HK-2 (cell line): ENCODE data around the gene DGAT2L6.
"Not testable (repeated sequence)": the region's sequence is repeated elsewhere in the genome, so short reads cannot be mapped to it uniquely, and the experiment has no call there.

Experiments used
- DNase-seq: peaks from one replicate; pipeline ENCODE4 v3.0.0-alpha.2; 2018; ENCODE audit not compliant: unreplicated experiment

DGAT2L6 gene

DNA sequence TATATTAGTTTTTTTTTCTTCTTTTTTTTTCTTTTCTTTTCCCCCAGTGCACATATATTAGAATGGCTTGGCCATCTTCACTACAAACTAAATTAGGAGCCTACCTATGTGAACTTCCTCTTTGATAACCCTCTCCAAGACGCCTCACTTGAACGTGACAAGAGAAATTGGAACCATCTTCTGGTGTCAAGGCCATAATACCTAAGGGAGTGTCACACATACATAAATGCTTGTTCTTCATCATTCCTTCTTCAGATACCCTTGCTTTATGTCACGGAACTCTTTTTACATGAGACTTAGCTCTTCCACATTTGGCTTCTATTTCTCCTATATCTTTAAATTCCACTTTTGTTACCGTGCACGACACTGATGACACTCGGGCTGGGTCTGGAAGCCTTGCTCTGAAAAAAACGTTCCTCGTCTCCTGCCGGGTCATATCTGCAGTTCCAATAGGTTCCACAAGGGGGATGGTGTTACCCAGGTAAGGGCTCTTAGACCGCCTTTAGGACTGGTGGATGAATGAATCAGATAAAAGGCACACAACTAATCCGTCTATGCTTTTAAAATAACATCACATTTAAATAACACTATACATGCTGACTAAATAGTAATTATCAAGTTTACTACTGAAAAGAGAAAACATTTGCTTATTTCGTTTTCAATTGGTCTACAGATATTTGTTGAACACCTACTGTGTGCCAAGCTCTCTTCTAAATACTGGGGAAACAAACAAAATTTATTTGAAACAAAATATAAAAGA is 19.9 kb downstream of the DGAT2L6 start:
- peak; percentile 60 for DNase-seq

DNA sequence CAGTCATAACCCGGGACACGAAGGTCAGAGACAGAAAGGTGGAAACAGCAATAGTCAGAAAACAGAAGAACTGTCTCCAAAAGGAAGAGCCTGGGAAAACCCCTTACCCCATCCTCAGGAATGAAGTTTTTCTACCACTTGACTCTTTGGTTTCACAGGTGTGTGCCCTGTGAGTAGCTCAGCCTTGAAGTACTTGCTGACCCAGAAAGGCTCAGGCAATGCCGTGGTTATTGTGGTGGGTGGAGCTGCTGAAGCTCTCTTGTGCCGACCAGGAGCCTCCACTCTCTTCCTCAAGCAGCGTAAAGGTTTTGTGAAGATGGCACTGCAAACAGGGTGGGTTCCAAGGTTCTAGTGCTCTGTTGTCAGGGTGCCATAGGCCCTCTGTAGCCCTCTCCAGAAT is 24.4 kb downstream of the DGAT2L6 start:
- DNase-seq, result no peak

GRCh38 chrX:70208479-70208878 is 31.2 kb downstream of the DGAT2L6 start:
- DNase-seq, result no peak

- DNase-seq, result not testable (repeated sequence)
Measured at GRCh38 chrX:70209570-70209969, 32.3 kb downstream of the DGAT2L6 start.

DNA sequence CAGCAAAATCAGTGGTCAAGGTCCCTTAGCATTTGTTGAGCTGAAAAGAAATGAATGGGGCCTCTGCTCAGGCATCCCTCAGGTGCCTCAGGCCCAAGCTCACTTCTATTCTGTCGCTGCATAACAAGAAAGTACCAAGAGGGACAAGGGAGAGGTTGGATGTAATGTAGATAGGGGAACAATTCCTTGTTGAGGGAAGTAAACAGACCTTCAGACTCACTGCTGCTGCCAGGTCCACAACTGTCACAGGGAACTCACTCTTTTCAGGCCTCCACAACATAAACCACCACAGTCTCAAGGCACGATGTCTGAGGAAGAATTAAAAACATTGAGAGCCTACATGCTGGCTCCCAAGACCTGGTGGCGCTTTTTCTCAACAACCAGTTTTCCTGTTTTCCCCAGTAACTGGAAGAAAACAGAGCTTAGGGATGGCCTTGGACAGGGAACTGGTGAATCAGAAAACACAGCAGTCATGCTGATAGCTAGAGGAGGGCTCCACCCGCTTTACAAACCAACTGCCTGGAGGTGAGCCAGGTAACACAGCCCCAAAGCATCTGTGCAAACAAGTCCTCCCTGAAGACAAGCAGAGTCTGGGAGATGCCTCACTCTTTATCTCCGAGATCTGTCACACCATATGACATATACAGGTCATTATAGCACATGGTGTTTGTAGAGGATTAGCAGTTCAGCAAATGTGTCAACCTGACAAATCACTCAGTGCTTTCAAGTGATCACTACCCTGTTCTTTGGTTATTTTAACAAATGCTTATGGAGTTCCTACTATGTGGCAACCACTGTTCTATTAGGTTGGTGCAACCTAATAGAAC is 42.9 kb downstream of the DGAT2L6 start:
- peak; percentile 29 for DNase-seq

- DNase-seq, result no peak
Measured at GRCh38 chrX:70226048-70226447, 48.8 kb downstream of the DGAT2L6 start.

DNA sequence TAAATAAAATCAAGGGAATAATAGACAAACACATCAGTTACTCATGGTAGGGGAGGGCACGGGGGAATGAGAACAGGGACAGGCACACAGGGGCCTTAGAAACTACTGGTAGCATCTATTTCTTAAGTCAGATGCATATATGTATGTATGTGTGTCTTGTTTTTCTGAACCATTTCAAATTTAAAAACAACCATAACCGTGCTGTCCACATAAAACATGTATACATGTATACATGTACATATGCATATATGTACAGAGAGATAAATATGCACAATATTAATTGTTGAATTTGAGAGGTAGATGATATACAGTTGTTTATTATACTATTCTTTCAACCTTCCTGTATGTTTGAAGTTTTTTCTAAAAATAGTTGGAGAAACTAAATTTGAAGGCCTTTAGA is 49.4 kb downstream of the DGAT2L6 start:
- DNase-seq, result no peak

DNA sequence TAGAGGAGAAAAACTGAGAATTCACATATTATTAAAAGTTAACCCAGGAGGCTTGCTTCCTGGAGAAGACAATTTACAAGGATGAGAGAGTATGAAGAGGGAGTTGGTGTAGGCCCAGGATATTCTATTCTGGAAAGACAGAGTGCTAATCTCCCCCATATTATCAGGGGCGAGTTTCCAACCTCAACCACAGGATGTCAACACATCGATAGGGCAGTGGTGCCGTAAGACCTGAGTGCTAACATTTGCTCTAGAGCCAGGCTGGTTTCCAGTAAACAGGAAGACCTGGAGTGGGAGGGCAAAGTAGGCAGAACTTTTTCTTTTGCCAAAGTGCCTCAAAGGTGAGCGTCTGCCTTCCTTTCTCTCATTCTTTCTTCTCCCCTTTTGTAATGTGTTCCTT is 54.4 kb downstream of the DGAT2L6 start:
- DNase-seq, result no peak

DNA sequence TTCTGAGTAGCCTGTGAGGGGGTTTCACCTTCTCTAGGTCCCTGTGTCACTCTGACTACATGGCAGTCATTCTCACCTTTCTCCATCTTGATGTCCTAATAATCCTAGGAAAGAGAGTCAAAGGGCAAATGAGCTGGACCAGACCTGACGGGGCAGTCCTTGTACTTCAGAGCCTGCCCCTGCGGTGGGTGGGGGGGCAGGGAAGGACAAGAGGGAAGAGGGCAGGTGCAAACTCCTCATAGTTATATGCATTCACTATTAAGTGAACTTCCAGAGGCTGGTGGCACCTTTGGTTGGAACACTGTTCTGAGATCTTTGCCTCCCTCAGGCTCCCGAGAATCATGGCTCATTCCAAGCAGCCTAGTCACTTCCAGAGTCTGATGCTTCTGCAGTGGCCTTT is 57.1 kb downstream of the DGAT2L6 start, which contains the start of gene AWAT1:
Gene AWAT1 (plus strand): TSS at position 301 of the 400 bp plus-strand sequence. CDS start 41 bp downstream, at position 342.
- no peak for DNase-seq

- DNase-seq, result no peak
Measured at GRCh38 chrX:70240751-70241150, 63.5 kb downstream of the DGAT2L6 start.

- DNase-seq, result no peak
Measured at GRCh38 chrX:70241501-70241900, 64.2 kb downstream of the DGAT2L6 start.

DNA sequence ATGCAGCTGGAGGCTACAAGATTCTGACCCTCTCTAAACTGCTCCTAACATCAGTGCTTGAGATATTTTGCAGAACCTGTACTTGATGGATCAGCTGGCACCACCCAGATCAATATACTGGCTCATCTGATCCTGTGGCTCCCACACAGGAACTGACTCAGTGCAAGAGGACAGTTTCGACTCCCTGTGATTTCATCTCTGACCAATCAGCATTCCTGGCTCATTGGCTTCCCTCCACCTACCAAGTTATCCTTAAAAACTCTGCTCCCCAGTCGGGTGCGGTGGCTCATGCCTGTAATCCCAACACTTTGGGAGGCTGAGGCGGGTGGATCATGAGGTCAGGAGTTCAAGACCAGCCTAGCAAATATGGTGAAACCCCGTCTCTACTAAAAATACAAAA is 66.3 kb downstream of the DGAT2L6 start:
- DNase-seq, result not testable (repeated sequence)

DNA sequence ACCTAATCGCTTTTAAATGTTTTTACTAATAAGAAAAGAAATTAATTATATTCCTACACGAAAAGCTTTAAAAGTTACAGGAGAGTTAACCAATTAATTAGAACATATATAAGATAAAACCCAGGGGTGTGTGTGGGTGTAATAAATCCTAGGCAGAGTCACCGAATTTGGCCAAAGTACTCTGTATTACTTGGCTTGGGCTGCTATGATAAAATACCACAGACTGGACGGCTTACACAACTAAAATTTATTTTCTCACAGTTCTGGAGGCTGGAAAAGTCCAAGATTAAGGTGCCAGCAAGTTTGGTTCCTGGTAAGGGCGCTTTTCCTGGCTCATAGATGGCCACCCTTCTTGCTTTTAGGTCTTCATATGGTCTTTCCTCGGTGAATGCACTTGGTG is 67.6 kb downstream of the DGAT2L6 start:
- no peak for DNase-seq

DNA sequence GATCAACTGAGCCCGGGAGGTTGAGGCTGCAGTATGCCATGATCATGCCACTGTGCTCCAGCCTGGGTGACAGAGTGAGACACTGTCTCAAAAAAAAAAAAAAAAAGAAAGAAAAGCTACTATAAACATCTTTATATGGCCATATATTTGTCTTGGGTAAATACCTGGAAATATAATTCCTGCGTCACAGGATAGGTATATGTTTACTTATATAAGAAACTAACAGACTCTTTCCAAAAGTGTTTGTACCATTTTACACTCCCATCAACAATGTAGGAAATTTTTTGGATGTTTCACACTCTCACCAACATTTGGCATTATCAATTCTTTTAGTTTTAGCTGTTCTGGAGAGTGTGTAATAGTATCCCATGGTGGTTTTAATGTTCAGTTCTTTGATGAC is 70.0 kb downstream of the DGAT2L6 start:
- no peak for DNase-seq

- no peak for DNase-seq
Measured at GRCh38 chrX:70252491-70252890, 75.2 kb downstream of the DGAT2L6 start.

DNA sequence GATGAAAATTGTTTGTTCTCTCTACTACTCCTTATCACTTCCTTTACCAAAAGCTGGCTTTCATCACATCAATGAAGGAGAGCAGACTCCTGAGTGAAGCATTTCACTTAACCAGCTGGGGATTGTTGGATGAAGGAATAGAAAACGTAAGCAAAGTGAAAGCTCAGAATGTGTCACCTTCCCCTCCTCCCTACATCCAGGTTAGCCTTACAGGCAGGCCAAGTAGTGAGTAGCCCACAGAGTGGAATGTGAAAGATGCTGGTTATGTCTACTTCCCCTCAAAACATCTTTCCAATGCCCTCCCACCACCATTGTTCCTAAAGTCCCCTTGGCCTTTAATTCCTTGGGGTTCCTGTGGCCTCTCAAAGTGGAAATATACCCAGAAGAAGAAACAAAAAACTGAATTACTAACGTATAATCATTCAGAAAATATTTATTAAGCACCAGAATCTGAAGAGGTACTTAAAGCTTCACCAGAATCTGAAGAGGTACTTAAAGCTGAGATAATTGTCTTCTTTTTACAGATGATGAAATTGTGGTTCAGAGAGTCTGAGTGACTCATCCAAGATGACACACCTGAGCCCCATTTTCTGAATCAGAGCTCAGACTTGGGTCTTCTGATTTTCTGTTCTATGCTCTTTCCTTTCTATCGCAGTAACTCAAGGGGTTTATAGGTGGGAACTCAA is 76.2 kb downstream of the DGAT2L6 start:
- DNase-seq, result peak; percentile 33

- DNase-seq, result no peak
Measured at GRCh38 chrX:70254063-70254400, 76.7 kb downstream of the DGAT2L6 start.

DNA sequence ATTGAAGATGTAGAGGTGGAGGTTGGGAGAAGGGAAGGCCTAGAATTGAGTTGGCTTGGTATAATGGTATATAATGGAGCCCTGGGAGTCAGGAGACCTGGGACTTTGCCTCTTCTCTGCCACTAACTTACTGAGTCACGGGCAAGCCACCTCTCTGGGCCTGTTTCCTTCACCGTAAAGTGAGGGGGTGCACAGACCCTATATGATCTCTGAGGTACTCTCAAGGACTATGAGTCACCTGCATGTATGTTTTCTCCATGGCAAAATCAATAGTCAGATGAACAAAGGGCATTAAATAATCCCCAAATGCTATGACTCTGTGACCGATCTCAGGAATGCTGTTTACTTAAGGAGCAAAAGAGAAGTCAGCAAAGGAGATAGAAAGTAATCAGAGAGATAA is 77.6 kb downstream of the DGAT2L6 start:
- DNase-seq, result no peak
